Motor neuron (in vitro differentiated cells): Measurements from ENCODE around the gene TMBIM4. TPM values are rescaled to one million over a fixed set of nuclear protein-coding genes. Genes with fewer than 3 reads are reported as not detected.
A peak's percentile ranks its signal among the peaks of the same experiment; 100 is the strongest.
"Not testable (repeated sequence)": the region's sequence is repeated elsewhere in the genome, so short reads cannot be mapped to it uniquely, and the experiment has no call there.

Source experiments
- ATAC-seq, 8 experiments: fragments of 200-7000 bp; cut with Tn5 transposase; replicated peaks in 6 of 8; 2 replicates each; pipeline ENCODE4 v1.8.0; 2021; ENCODE audit warnings: mild to moderate bottlenecking in 8 of 8, moderate library complexity in 8 of 8
- H3K27ac ChIP-seq, 2 donors: fragments of 250-450 bp; sonication (Bioruptor Pico); 2 replicates each; pipeline ENCODE4 v1.9.0; 2021; ENCODE audit warnings: antibody characterized with exemption in 2 of 2, mild to moderate bottlenecking in 2 of 2, moderate library complexity in 1 of 2
- H3K4me1 ChIP-seq, 2 donors: fragments of 250-450 bp; sonication (Bioruptor Pico); replicated peaks in 1 of 2; 2 replicates each; pipeline ENCODE4 v1.6.1; 2021; ENCODE audit warnings: antibody characterized with exemption in 2 of 2, mild to moderate bottlenecking in 2 of 2, moderate library complexity in 1 of 2
- H3K4me3 ChIP-seq, 5 donors: fragments of 250-450 bp; sonication (Bioruptor Pico); 2 replicates each; pipeline ENCODE4 v1.9.0; 2021; ENCODE audit warnings: antibody characterized with exemption in 5 of 5, mild to moderate bottlenecking in 5 of 5, moderate library complexity in 4 of 5
- WGBS, 10 experiments: fragments of 450-650 bp; shearing (Covaris generic); methylation state at CpG; one replicate each; pipeline ENCODE4 v1.0.0; 2022; 5-methylcytosine and 5-hydroxymethylcytosine counted together
- in situ Hi-C, 9 experiments: fragments of 400-800 bp; cut with MboI; loops; one replicate each; pipeline ENCODE4 v1.15.0; 2021; ENCODE audit warnings: low sequenced_read_pairs in 9 of 9, low pct_unique_long_range_greater_than_20kb in 2 of 9; ENCODE audit not compliant: unreplicated experiment in 9 of 9
- total RNA-seq, 8 experiments: library from RNA; unstranded; fragments of 300-600 nt; gene quantifications; 2 replicates each; pipeline versions ENCODE4 v1.2.3 to v1.2.4, GENCODE V29; 2022

The TMBIM4 gene
- total RNA-seq, 8 experiments from 2014 or later: 19.7 to 101 (median 45.7) TPM

- WGBS, 10 experiments: 80 to 100% (median 100%) methylated on average over 1 to 2 of the region's 2 CpGs; no CpG with 5 or more reads in 3 of the 10 experiments
- in situ Hi-C loops: no loop called here
- ATAC-seq: no peak
- H3K27ac ChIP-seq: no peak overlapping the region
- H3K4me1 ChIP-seq: no peaks in the 10 kb centered on the region
- no peak overlapping the region for H3K4me3 ChIP-seq
These were observed 24.3 kb upstream of the TMBIM4 start for GRCh38 chr12:66194122-66194521.

GRCh38 chr12:66191547-66192126 is 21.8 kb upstream of the TMBIM4 start:
- ATAC-seq: no peak
- 72 to 97% (median 84%) methylated on average over 1 to 7 of the region's 7 CpGs; no CpG with 5 or more reads in 2 of the 10 experiments for WGBS, 10 experiments
- Histone ChIP-seq H3K4me3 (no peak overlapping the region), H3K4me1 (no peaks in the 10 kb centered on the region), H3K27ac (no peak overlapping the region)
- in situ Hi-C loops: no loop called here

- in situ Hi-C loops: no loop called here
- ATAC-seq: peak in 2 of 8 experiments; percentile 10 to 18
- Histone ChIP-seq H3K4me1 (no peaks in the 10 kb centered on the region), H3K4me3 (no peak overlapping the region), H3K27ac (no peak overlapping the region)
- WGBS, 10 experiments: 0 to 100% (median 17%) methylated on average over 1 of the region's 1 CpG; no CpG with 5 or more reads in 3 of the 10 experiments
These were observed 20.9 kb upstream of the TMBIM4 start for GRCh38 chr12:66190519-66191370.

- in situ Hi-C loops: no loop called here
- no peak for ATAC-seq
- Histone ChIP-seq H3K4me3 (no peak overlapping the region), H3K4me1 (no peaks in the 10 kb centered on the region), H3K27ac (no peak overlapping the region)
- 0 to 97% (median 89%) methylated on average over 3 to 6 of the region's 6 CpGs for WGBS, 10 experiments
These were observed 20.1 kb upstream of the TMBIM4 start for GRCh38 chr12:66189889-66190288.

GRCh38 chr12:66189486-66189843 is 19.7 kb upstream of the TMBIM4 start:
- in situ Hi-C loops: no loop called here
- H3K4me3 ChIP-seq: peak overlapping the region; percentile 22 to 33 (median 30)
- H3K4me1 ChIP-seq: no peaks in the 10 kb centered on the region
- no peak overlapping the region for H3K27ac ChIP-seq
- ATAC-seq: no peak
- WGBS, 10 experiments: 2 to 83% (median 69%) methylated on average over 5 to 9 of the region's 18 CpGs; no CpG with 5 or more reads in 5 of the 10 experiments

GRCh38 chr12:66188584-66189485 is 19.0 kb upstream of the TMBIM4 start, which contains the start of gene IRAK3:
IRAK3 (plus strand) TSS chr12:66189214; CDS start chr12:66189300, 86 bp downstream.
- ATAC-seq: peak; percentile 55 to 95 (median 82)
- Histone ChIP-seq H3K4me3 (peak within 1 kb of the TSS; percentile 22 to 33 (median 30)), H3K27ac (no peak within 1 kb of the TSS)

DNA sequence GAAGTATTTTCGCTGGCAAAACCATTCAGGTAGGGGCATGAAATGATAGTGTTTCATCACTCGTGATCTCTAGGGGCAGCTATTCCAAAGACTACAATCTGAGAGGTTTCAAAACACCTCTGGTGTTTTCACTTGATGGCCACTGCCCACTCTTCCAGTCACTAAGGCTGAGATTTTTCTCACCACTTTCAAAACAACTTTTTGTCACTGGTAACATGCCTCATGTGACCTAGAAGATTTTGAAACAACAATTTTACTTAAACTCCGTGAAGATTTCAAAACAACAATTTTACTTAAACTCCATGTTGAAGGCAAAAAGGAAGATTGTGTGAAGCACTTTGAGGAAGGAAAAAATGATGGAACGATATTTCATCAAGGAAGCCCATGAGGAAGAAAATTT is 18.0 kb upstream of the TMBIM4 start:
- Histone ChIP-seq H3K27ac (no peak overlapping the region), H3K4me1 (no peaks in the 10 kb centered on the region), H3K4me3 (no peak overlapping the region)
- in situ Hi-C loops: no loop called here
- ATAC-seq: no peak
- WGBS, 10 experiments: 80 to 100% (median 89%) methylated on average over 1 to 4 of the region's 4 CpGs

More at GRCh38 chr12:66188584-66189485, 19.0 kb upstream of the TMBIM4 start, which contains the start of gene IRAK3:
- in situ Hi-C loops: no loop called here
- 3 to 96% (median 73%) methylated on average over 5 to 22 of the region's 82 CpGs for WGBS, 10 experiments
- no peaks in the 10 kb centered on the region for H3K4me1 ChIP-seq

GRCh38 chr12:66187036-66187435 is 17.2 kb upstream of the TMBIM4 start:
- ATAC-seq: no peak
- no peaks in the 10 kb centered on the region for H3K4me1 ChIP-seq
- no peak overlapping the region for H3K4me3 ChIP-seq
- in situ Hi-C loops: no loop called here
- no peak overlapping the region for H3K27ac ChIP-seq
- 20 to 100% (median 78%) methylated on average over 1 to 2 of the region's 2 CpGs; no CpG with 5 or more reads in 4 of the 10 experiments for WGBS, 10 experiments

GRCh38 chr12:66184822-66185221 is 15.0 kb upstream of the TMBIM4 start:
- WGBS, 10 experiments: 14 to 100% (median 80%) methylated on average over 1 to 2 of the region's 3 CpGs; no CpG with 5 or more reads in 2 of the 10 experiments
- ATAC-seq, H3K4me3 ChIP-seq, H3K27ac ChIP-seq, H3K4me1 ChIP-seq, in situ Hi-C loops: not testable (repeated sequence)

GRCh38 chr12:66182956-66183355 is 13.2 kb upstream of the TMBIM4 start:
- H3K4me3 ChIP-seq: no peak overlapping the region
- no peaks in the 10 kb centered on the region for H3K4me1 ChIP-seq
- in situ Hi-C loops: no loop called here
- no peak overlapping the region for H3K27ac ChIP-seq
- ATAC-seq: no peak
- 67 to 100% (median 90%) methylated on average over 1 to 3 of the region's 3 CpGs; no CpG with 5 or more reads in 1 of the 10 experiments for WGBS, 10 experiments

DNA sequence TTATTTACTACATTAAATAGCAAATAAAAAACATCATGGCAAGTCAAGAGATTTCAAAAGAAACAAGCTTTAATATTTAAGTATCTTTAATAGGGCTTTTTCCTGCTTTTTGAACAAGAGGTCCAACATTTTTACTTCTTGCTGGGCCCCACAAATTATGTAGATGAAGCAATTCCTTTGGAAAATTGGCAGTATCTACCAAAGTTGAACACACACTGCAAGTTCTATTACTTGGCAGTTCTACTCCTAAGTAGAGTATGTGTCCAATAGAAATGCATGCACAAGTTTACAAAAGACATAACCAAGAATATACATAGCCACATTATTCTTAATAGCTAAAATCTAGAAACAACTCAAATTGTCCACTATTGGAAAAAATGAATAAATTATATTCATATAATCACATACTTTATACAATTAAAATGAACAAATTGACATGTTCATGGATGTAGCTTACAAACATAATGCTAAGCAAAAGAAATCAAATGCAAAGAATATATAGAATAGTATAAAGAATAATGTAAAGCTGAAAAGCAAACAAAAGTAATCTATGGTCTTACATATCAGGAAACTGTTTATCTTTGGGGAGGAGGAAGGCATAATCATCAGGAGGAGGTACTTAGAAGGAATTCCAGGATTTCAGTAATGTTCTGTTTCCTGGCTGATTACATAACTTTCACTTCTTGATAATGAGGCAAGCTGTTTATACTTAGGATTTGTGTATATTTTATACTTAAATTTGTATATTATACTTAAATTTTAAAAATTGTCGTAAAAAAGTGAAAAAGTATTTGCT is 6.5 kb upstream of the TMBIM4 start:
- Histone ChIP-seq H3K4me1 (no peaks in the 10 kb centered on the region), H3K27ac (no peak overlapping the region), H3K4me3 (no peak overlapping the region)
- in situ Hi-C loops: no loop called here
- 50 to 100% (median 71%) methylated on average over 1 of the region's 1 CpG; no CpG with 5 or more reads in 1 of the 10 experiments for WGBS, 10 experiments
- ATAC-seq: peak in 1 of 8 experiments; percentile 81
